ENCODE measurements around the gene SMIM24.

SMIM24 gene

GRCh38 chr19:3456925-3457527 is 23.3 kb downstream of the SMIM24 start:
- Histone ChIP-seq H3K27me3 (ENCODE audit: insufficient read depth, low read length, poor library complexity, severe bottlenecking) (no peaks in the 10 kb centered on the region), H3K4me2 (ENCODE audit: low read depth, low read length, poor library complexity, severe bottlenecking) (no peak overlapping the region), H2AFZ (ENCODE audit: low read length) (no peak overlapping the region), H3K36me3 (ENCODE audit: insufficient read depth, low read length) (peaks cover 46% of the 10 kb centered on the region; the same call in 1 of the 2 replicates), H3K9ac (ENCODE audit: low read depth, low read length, poor library complexity, severe bottlenecking) (no peak overlapping the region), H4K20me1 (ENCODE audit: insufficient read depth, low read length, poor library complexity, severe bottlenecking) (peaks cover 5% of the 10 kb centered on the region), H3K9me2 (replicated peaks; ENCODE audit: low read depth, low read length) (no peaks in the 10 kb centered on the region), H3K4me1 (ENCODE audit: insufficient read depth, low read length, poor library complexity, severe bottlenecking) (peaks cover 5% of the 10 kb centered on the region), H3K9me3 (ENCODE audit: insufficient read depth, low read depth, low read length) (no peaks in the 10 kb centered on the region), H3K4me3 (ENCODE audit: low read length, poor library complexity, severe bottlenecking) (no peak overlapping the region), H3K79me2 (ENCODE audit: insufficient read depth, low read length) (no peaks in the 10 kb centered on the region), H3F3A (ENCODE audit: low read depth) (no peaks in the 10 kb centered on the region)
- no peak for TF ChIP-seq CTCF (conservative IDR thresholded peaks at IDR 0.05; ENCODE audit: low read length)
- no peak for TF ChIP-seq EZH2phosphoT487 (IDR thresholded peaks at IDR 0.05; ENCODE audit: borderline replicate concordance)

DNA sequence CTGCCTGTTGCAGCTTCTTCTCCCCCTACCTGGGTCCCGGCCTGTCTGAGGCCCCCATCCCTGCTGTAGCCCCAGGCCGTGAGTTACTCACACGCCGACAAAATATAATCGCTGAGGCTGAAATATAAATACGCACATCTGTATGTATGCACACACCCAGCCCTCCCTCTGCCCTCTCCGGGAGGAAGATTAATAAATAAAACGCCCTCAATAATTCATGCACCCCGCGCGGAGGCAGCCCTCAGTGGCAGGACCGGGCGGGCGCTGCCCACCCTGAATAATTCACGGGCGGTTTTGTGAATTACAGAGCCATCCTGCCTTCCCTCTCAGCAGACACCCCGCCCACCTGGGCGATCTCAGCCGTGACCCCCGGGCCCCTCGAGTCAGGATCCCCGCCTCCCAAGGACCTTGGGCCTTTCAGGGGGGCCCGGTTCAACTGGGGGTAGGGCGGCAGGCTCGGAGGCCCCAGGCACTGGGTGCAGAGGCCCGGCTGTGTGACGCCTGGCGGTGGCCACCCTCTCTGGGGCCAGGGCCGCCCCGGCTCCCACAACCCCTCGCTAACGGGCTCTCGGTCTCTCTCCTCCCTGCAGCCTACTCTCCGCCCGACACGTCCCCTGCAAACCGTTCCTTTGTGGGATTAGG is 24.2 kb downstream of the SMIM24 start:
- no peak overlapping the region for H3K4me3 ChIP-seq (ENCODE audit: low read length, poor library complexity, severe bottlenecking)
- no peak overlapping the region for H2AFZ ChIP-seq (ENCODE audit: low read length)
- peaks cover 5% of the 10 kb centered on the region for H4K20me1 ChIP-seq (ENCODE audit: insufficient read depth, low read length, poor library complexity, severe bottlenecking)
- H3K9me3 ChIP-seq (ENCODE audit: insufficient read depth, low read depth, low read length): no peaks in the 10 kb centered on the region
- H3K9me2 ChIP-seq (replicated peaks; ENCODE audit: low read depth, low read length): no peaks in the 10 kb centered on the region
- H3F3A ChIP-seq (ENCODE audit: low read depth): no peaks in the 10 kb centered on the region
- TF ChIP-seq CTCF (conservative IDR thresholded peaks at IDR 0.05; ENCODE audit: low read length) (no peak), EZH2phosphoT487 (IDR thresholded peaks at IDR 0.05; ENCODE audit: borderline replicate concordance) (no peak)
- H3K9ac ChIP-seq (ENCODE audit: low read depth, low read length, poor library complexity, severe bottlenecking): no peak overlapping the region
- peaks cover 5% of the 10 kb centered on the region for H3K4me1 ChIP-seq (ENCODE audit: insufficient read depth, low read length, poor library complexity, severe bottlenecking)
- no peaks in the 10 kb centered on the region for H3K79me2 ChIP-seq (ENCODE audit: insufficient read depth, low read length)
- H3K36me3 ChIP-seq (ENCODE audit: insufficient read depth, low read length): peaks cover 47% of the 10 kb centered on the region; the same call in 1 of the 2 replicates
- no peak overlapping the region for H3K4me2 ChIP-seq (ENCODE audit: low read depth, low read length, poor library complexity, severe bottlenecking)
- H3K27me3 ChIP-seq (ENCODE audit: insufficient read depth, low read length, poor library complexity, severe bottlenecking): no peaks in the 10 kb centered on the region

DNA sequence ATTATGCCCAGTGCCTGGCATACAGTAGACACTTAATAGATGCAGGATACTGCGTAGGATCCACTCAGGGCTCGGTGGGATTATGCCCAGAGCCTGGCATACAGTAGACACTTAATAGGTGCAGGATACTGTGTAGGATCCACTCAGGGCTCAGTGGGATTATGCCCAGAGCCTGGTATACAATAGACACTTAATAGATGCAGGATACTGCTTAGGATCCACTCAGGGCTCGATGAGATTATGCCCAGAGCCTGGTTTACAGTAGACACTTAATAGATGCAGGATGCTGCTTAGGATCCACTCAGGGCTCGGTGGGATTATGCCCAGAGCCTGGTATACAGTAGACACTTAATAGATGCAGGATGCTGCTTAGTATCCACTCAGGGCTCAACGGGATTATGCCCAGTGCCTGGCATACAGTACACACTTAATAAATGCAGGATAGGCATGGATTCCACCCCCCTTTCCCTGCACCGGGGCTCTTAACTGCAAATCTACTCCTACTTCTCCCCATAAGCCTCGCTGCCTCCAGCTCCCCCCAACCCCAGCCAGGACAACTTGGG is 24.9 kb downstream of the SMIM24 start:
- no peaks in the 10 kb centered on the region for H3K9me3 ChIP-seq (ENCODE audit: insufficient read depth, low read depth, low read length)
- no peak overlapping the region for H3K9ac ChIP-seq (ENCODE audit: low read depth, low read length, poor library complexity, severe bottlenecking)
- no peaks in the 10 kb centered on the region for H3K9me2 ChIP-seq (replicated peaks; ENCODE audit: low read depth, low read length)
- no peaks in the 10 kb centered on the region for H3K27me3 ChIP-seq (ENCODE audit: insufficient read depth, low read length, poor library complexity, severe bottlenecking)
- H3K4me1 ChIP-seq (ENCODE audit: insufficient read depth, low read length, poor library complexity, severe bottlenecking): peaks cover 5% of the 10 kb centered on the region
- H3F3A ChIP-seq (ENCODE audit: low read depth): no peaks in the 10 kb centered on the region
- H4K20me1 ChIP-seq (ENCODE audit: insufficient read depth, low read length, poor library complexity, severe bottlenecking): peaks cover 5% of the 10 kb centered on the region
- H3K4me3 ChIP-seq (ENCODE audit: low read length, poor library complexity, severe bottlenecking): no peak overlapping the region
- TF ChIP-seq CTCF (conservative IDR thresholded peaks at IDR 0.05; ENCODE audit: low read length) (no peak), EZH2phosphoT487 (IDR thresholded peaks at IDR 0.05; ENCODE audit: borderline replicate concordance) (no peak)
- H2AFZ ChIP-seq (ENCODE audit: low read length): no peak overlapping the region
- H3K4me2 ChIP-seq (ENCODE audit: low read depth, low read length, poor library complexity, severe bottlenecking): no peak overlapping the region
- H3K36me3 ChIP-seq (ENCODE audit: insufficient read depth, low read length): peaks cover 52% of the 10 kb centered on the region; the same call in 1 of the 2 replicates
- H3K79me2 ChIP-seq (ENCODE audit: insufficient read depth, low read length): no peaks in the 10 kb centered on the region
